ENCODE results near the gene MSI2. TPM values are rescaled to one million over a fixed set of nuclear protein-coding genes. Genes with fewer than 3 reads are reported as not detected.

MSI2 gene
- total RNA-seq, 2 experiments from 2014 or later, result 38.8 to 39.0 TPM

DNA sequence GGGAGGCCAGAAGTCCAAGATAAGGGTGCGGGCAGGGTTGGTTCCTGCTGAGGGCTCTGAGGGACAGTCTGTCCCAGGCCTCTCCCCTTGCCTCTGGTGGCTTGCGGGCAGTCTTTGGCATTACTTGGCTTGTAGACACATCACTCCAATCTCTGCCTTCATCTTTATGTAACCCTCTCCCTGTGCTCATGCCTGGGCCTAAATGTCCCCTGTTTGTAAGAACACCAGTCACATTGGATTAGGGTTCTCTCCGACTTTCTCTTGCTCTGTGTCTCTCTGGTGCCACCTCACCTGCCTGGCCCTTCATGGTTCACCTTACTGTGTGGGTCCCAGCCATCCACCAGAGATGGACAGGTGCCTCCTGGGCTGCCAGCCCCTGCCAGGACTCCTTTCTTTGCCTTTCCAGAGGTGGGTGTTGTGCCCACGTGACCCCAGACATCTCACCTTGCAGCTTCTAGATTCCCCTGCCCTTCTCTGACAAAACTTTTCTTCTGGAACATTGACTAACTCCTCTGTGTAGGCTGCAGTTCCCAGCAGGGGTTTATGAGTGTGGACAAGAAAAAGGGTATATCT, 205.8 kb downstream of the MSI2 start:
- intact Hi-C loops (cut with micrococcal nuclease), result loop anchor here (10.0 kb wide), 1 partner anchor 873 kb away; no protein-coding TSS in a partner anchor
- H3K27ac Mint-ChIP-seq, result peak overlapping the region; percentile 73
- H3K4me1 Mint-ChIP-seq (ENCODE audit: low read depth), result peaks cover 59% of the 10 kb centered on the region
- DNase-seq, result no peak
- no peak overlapping the region for H3K4me3 Mint-ChIP-seq
- no peaks in the 10 kb centered on the region for H3K9me3 Mint-ChIP-seq
- no peaks in the 10 kb centered on the region for H3K36me3 Mint-ChIP-seq (ENCODE audit: low read depth)
- H3K27me3 Mint-ChIP-seq (ENCODE audit: low read depth), result no peaks in the 10 kb centered on the region
- CTCF ChIA-PET, result interaction anchor here (0.9 to 2.0 kb wide), 3 partner anchors 21 to 219 kb away, joined by 4 to 8 read pairs (median 5); no protein-coding TSS in a partner anchor

DNA sequence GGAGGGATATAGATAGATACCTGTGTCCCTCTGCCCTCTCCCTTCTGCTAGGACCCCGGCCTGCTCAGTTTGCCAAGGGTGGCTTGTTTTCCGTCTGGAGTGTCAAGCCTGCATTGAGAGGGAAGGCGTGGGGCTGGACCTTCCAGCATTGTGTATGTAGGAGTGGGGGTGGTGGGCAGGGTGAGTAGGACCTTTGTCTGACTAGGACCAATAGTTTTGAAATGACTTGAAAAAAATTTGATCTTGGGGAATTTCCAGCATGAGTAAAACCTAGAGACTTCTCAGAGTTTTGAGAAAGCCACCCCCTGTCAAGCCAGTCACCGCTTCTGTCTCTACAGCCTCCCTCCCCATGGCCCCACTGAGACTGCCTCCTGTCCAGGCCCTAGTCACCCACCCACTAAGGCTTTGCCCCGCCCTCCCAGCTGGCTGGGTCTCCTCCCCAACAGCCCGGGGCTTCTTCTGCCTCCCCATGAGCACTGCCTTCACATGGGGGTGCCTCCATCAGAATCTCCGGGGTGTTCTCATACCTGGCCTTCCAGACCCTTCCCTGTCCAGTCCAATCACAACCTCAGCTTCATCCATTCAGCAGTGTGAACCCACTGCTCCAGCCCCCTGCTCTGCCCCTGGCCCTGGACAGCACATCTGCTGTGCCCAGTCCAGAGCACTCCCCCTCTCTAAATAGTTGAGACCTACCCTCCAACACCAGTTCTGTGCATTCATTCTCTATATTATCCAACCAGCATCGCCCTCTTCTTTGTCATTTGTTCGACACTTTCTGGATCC, 207.0 kb downstream of the MSI2 start:
- peak; percentile 94 for DNase-seq
- Mint-ChIP-seq H3K27ac (peak overlapping the region; percentile 73), H3K4me3 (peak overlapping the region; percentile 8), H3K27me3 (ENCODE audit: low read depth) (no peaks in the 10 kb centered on the region), H3K36me3 (ENCODE audit: low read depth) (no peaks in the 10 kb centered on the region), H3K9me3 (no peaks in the 10 kb centered on the region), H3K4me1 (ENCODE audit: low read depth) (peaks cover 59% of the 10 kb centered on the region)
- CTCF ChIA-PET, result no interaction called here
- intact Hi-C loops (cut with micrococcal nuclease), result loop anchor here (1.0 to 10.0 kb wide), 5 partner anchors 22 to 872 kb away; partner anchors contain the start of gene MSI2

DNA sequence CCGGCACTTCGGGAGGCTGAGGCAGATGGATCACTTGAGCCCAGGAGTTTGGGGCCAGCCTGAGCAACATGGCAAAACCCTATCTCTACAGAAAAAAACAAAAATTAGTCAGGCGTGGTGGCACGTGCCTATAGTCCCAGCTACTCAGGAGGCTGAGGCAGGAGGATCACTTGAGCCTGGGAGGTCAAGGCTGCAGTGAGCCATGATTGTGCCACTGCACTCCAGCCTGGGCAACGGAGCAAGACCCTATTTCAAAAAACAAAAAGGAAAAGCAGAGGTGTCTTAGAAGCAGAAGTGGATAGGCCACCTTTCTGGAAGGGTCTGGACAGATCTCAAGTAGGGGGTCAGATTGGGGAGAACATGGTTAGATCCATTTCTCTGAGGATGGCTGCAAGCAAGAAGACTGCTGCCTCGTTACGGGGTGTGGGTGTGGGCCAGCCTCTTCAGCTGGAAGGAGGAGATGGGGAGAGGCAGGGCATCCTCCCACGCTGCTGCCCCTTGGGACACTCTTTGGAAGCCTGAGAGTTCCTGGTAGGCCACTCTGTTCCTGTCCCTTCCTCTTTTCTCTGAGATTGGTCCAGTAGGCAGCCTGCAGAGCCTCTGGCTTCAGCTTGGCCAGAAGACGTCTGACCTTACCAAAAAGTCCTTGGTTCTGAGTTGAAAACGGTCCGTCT, 208.0 kb downstream of the MSI2 start:
- H3K36me3 Mint-ChIP-seq (ENCODE audit: low read depth), result no peaks in the 10 kb centered on the region
- H3K9me3 Mint-ChIP-seq, result no peaks in the 10 kb centered on the region
- no peak for DNase-seq
- peak overlapping the region; percentile 73 for H3K27ac Mint-ChIP-seq
- intact Hi-C loops (cut with micrococcal nuclease), result loop anchor here (10.0 kb wide), 1 partner anchor 870 kb away; no protein-coding TSS in a partner anchor
- CTCF ChIA-PET, result no interaction called here
- no peaks in the 10 kb centered on the region for H3K27me3 Mint-ChIP-seq (ENCODE audit: low read depth)
- H3K4me1 Mint-ChIP-seq (ENCODE audit: low read depth), result peaks cover 56% of the 10 kb centered on the region
- no peak overlapping the region for H3K4me3 Mint-ChIP-seq

DNA sequence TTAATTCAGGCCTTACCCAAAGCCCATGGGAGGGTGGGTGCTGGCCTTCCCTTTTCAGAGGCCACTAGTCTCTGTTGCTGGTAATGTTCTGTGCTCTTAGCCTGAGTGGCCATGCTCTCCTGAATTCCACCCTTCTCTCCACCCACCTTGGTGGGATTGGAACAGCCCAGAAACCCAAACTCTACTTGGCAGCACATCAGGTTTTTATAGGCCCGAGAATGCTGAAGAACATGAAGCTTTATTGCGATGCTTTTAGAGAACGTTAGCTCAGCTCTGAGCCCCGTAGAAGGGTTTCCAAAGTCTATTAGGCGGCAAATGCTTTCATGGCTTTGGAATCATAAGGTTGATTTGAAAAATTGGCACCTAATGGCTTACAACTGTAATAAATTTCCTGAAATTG, 209.3 kb downstream of the MSI2 start:
- CTCF ChIA-PET, result no interaction called here
- no peak overlapping the region for H3K4me3 Mint-ChIP-seq
- no peak overlapping the region for H3K27ac Mint-ChIP-seq
- H3K4me1 Mint-ChIP-seq (ENCODE audit: low read depth), result peaks cover 52% of the 10 kb centered on the region
- H3K36me3 Mint-ChIP-seq (ENCODE audit: low read depth), result peaks cover 4% of the 10 kb centered on the region
- no peaks in the 10 kb centered on the region for H3K27me3 Mint-ChIP-seq (ENCODE audit: low read depth)
- no peaks in the 10 kb centered on the region for H3K9me3 Mint-ChIP-seq
- intact Hi-C loops (cut with micrococcal nuclease), result loop anchor here (10.0 kb wide), 1 partner anchor 869 kb away; no protein-coding TSS in a partner anchor
- no peak for DNase-seq

DNA sequence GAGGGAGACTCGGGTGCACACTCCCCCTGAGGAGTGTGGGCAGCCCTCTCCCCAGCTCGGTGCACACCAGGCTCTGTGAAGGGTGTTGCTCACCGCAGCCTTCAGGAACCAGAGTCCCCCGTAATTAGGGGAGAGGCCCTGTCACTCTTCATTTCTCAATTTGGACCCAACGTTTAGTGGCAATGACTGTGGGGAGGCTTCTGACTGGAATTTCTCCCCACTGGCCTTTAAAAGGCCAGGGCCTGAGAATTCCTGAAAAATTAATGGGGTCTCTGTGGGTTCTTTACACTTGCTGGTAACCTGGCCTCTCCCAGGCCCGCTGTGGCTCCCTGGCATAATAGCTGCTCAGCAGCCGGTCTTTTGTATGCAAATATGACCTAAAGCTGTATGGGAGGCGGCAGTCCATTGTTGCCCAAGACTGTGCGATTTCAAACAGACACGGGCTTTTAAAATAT, 209.7 kb downstream of the MSI2 start:
- CTCF ChIA-PET, result no interaction called here
- H3K27me3 Mint-ChIP-seq (ENCODE audit: low read depth), result no peaks in the 10 kb centered on the region
- intact Hi-C loops (cut with micrococcal nuclease), result loop anchor here (10.0 kb wide), 1 partner anchor 869 kb away; no protein-coding TSS in a partner anchor

DNA sequence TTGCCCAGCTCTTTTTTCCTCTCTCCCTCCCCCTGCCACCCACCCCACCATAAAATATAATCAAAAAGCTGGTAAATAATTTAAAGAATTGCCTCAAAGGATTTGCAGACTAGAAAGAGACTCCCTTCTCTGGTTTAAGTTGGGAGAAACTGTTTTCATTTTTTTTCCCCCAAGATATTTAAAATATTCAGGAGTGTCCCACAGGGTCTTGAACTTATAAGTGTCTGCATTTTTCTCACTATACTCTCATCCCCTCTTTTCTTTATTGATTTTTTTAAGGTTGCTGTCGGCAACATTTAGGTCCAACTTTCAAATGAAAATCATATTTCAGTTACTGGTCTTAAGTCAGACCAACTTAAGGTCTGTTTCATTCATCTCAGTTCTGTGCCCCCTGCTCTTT, 210.2 kb downstream of the MSI2 start:
- no peak overlapping the region for H3K4me3 Mint-ChIP-seq
- no peaks in the 10 kb centered on the region for H3K9me3 Mint-ChIP-seq
- H3K27ac Mint-ChIP-seq, result no peak overlapping the region
- intact Hi-C loops (cut with micrococcal nuclease), result loop anchor here (10.0 kb wide), 1 partner anchor 868 kb away; no protein-coding TSS in a partner anchor
- peaks cover 4% of the 10 kb centered on the region for H3K36me3 Mint-ChIP-seq (ENCODE audit: low read depth)
- CTCF ChIA-PET, result no interaction called here
- H3K27me3 Mint-ChIP-seq (ENCODE audit: low read depth), result no peaks in the 10 kb centered on the region
- no peak for DNase-seq
- peaks cover 43% of the 10 kb centered on the region for H3K4me1 Mint-ChIP-seq (ENCODE audit: low read depth)

More for the DNA sequence above, 209.7 kb downstream of the MSI2 start:
- no peak overlapping the region for H3K27ac Mint-ChIP-seq
- peaks cover 4% of the 10 kb centered on the region for H3K36me3 Mint-ChIP-seq (ENCODE audit: low read depth)
- no peaks in the 10 kb centered on the region for H3K9me3 Mint-ChIP-seq
- H3K4me1 Mint-ChIP-seq (ENCODE audit: low read depth), result peaks cover 48% of the 10 kb centered on the region
- no peak for DNase-seq
- no peak overlapping the region for H3K4me3 Mint-ChIP-seq

DNA sequence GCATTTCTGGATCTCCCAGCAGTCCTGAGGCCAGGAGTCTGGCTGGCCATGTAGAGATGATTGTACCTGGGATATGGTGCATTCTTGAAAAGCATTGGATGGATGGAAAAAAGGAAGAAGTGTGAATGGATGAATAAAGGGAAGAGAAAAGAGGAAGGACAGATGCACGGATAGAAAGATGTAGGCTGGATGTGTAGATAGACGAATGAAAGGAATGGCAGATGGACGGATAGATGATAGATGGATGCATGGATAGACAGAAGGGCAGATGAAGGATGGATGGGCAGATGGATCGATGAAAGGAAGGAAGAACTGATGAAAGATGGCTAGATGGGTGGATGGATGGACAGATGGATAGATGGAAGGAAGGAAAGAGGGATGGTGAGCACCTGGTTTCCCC, 210.9 kb downstream of the MSI2 start:
- CTCF ChIA-PET, result no interaction called here
- H3K27ac Mint-ChIP-seq, result no peak overlapping the region
- peaks cover 4% of the 10 kb centered on the region for H3K36me3 Mint-ChIP-seq (ENCODE audit: low read depth)
- H3K27me3 Mint-ChIP-seq (ENCODE audit: low read depth), result no peaks in the 10 kb centered on the region
- DNase-seq, result no peak
- no peak overlapping the region for H3K4me3 Mint-ChIP-seq
- intact Hi-C loops (cut with micrococcal nuclease), result loop anchor here (10.0 kb wide), 1 partner anchor 868 kb away; no protein-coding TSS in a partner anchor
- H3K9me3 Mint-ChIP-seq, result no peaks in the 10 kb centered on the region
- H3K4me1 Mint-ChIP-seq (ENCODE audit: low read depth), result peaks cover 36% of the 10 kb centered on the region

DNA sequence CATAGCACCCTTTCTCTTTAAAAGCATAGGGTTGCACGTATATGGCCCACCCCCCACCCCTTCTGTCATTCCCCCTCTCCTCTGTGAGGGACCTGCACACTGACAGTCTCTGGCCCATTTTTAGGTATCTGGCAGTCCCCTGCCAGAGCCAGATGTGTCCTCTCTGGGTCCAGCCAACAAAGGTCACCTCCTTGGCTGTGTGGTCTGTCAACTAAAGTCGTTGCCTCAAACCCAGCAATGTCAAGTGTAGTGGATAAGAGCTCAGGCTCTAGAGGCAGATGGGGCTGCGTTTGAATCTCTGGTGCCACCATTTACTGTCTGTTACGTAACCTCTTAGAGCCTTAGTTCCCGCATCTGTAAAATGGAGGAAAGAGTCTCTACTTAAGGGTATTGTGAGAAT, 211.5 kb downstream of the MSI2 start:
- no peak for DNase-seq
- Mint-ChIP-seq H3K9me3 (no peaks in the 10 kb centered on the region), H3K27me3 (ENCODE audit: low read depth) (no peaks in the 10 kb centered on the region), H3K36me3 (ENCODE audit: low read depth) (peaks cover 4% of the 10 kb centered on the region), H3K4me3 (no peak overlapping the region), H3K27ac (no peak overlapping the region), H3K4me1 (ENCODE audit: low read depth) (peaks cover 31% of the 10 kb centered on the region)
- intact Hi-C loops (cut with micrococcal nuclease), result loop anchor here (10.0 kb wide), 1 partner anchor 867 kb away; no protein-coding TSS in a partner anchor
- CTCF ChIA-PET, result no interaction called here

DNA sequence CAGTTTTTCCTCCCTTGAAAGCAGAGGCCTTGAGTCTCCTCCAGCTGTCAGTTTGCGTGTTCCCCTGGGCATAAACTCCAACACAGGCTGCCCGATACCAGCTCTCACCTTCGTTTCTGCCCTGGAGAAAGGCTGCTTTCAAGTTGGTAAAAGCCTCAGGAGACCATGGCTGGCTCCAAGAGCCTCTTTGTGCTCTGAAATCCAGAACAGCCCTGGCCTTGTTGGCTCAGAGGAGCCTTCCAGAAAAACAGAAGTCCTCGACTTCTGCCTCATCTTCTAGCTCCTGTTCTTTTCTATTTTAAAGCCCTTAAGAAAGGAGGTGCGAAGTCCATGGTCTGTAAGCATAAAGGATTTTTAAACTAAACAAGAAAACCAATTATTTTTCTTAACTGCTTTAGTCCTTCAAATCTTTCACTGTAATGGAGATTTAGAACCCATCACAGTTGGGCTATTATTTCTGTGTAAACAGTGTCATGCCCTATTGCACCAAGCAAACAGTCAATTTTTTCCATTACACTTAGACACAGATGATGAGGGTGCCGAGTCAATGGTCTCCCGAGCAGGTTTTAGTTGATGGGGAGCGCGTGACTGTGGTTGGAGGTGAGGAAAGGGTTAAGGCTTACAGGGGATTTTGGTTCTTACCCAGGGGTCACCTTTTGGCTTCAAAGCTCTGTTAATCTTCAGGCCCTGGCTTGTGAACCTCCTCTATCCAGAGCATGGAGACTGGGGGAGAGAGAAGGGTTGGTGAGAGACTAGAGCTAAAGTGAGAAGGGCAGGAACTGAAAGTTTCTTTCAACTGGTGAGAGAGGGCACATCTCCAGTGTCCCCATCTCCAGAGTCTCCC, 212.8 kb downstream of the MSI2 start:
- H3K4me3 Mint-ChIP-seq, result no peak overlapping the region

DNA sequence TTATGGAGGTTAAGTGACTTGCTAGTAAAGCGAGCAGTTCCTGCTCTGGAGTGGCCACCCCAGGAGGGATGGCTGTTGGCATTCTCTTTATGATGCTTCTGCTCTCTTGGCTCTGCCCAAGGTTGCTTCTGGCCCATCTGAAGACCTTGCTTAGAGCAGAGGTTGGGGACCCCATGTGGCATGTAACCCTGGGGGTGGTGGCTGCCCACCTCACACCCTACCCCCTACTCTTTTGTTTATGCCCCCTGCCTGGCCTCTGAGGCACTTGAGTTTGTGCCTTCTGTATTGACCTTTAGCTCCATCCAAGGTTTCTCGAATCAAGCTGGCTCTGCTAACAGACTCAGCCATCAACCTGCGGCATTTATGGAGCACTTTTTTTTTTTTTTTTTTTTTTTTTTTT, 214.6 kb downstream of the MSI2 start:
- Mint-ChIP-seq H3K4me1 (ENCODE audit: low read depth) (peaks cover 14% of the 10 kb centered on the region), H3K36me3 (ENCODE audit: low read depth) (peaks cover 5% of the 10 kb centered on the region), H3K9me3 (no peaks in the 10 kb centered on the region), H3K27me3 (ENCODE audit: low read depth) (no peaks in the 10 kb centered on the region), H3K4me3 (no peak overlapping the region), H3K27ac (no peak overlapping the region)
- DNase-seq, result no peak
- CTCF ChIA-PET, result interaction anchor here (1.0 to 1.6 kb wide), 3 partner anchors 16 to 228 kb away, joined by 3 to 5 read pairs (median 4); no protein-coding TSS in a partner anchor
- intact Hi-C loops (cut with micrococcal nuclease), result no loop called here

More for the DNA sequence above, 212.8 kb downstream of the MSI2 start:
- Mint-ChIP-seq H3K27ac (no peak overlapping the region), H3K36me3 (ENCODE audit: low read depth) (peaks cover 4% of the 10 kb centered on the region), H3K27me3 (ENCODE audit: low read depth) (no peaks in the 10 kb centered on the region), H3K4me1 (ENCODE audit: low read depth) (peaks cover 17% of the 10 kb centered on the region), H3K9me3 (no peaks in the 10 kb centered on the region)
- CTCF ChIA-PET, result interaction anchor here (0.8 to 1.6 kb wide), 2 partner anchors 16 to 226 kb away, joined by 3 to 5 read pairs; no protein-coding TSS in a partner anchor
- no peak for DNase-seq
- intact Hi-C loops (cut with micrococcal nuclease), result loop anchor here (10.0 kb wide), 1 partner anchor 866 kb away; no protein-coding TSS in a partner anchor

DNA sequence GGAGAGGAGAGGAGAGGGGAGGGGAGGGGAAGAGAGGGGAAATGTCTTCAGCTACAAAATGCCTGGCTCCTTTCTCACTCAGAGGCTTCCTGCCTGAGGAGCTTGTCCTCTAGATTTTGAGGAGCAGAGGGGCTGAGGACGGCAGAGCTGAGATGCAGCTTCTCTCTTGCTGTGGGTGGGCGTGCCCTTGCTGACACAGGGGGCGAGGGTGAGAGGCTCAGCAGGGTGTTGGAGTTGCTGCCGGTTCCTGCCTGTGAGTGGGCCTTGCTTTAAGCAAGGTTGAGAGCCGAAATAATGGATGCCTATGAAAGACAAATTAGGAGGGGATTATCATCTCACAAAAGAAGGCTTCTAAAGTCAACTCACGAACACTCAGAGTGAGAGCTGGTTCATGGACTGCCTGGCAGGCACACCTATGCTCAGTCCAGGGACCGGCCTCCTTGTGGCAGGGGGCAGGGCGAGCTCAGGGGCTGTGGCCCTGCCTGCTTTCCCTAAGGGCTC, 215.6 kb downstream of the MSI2 start:
- Mint-ChIP-seq H3K4me3 (no peak overlapping the region), H3K4me1 (ENCODE audit: low read depth) (peaks cover 14% of the 10 kb centered on the region)
- intact Hi-C loops (cut with micrococcal nuclease), result no loop called here

More for the DNA sequence above, 215.6 kb downstream of the MSI2 start:
- DNase-seq, result no peak
- Mint-ChIP-seq H3K9me3 (no peaks in the 10 kb centered on the region), H3K36me3 (ENCODE audit: low read depth) (peaks cover 5% of the 10 kb centered on the region), H3K27ac (no peak overlapping the region), H3K27me3 (ENCODE audit: low read depth) (no peaks in the 10 kb centered on the region)
- CTCF ChIA-PET, result interaction anchor here (0.5 to 1.3 kb wide), 3 partner anchors 15 to 201 kb away, joined by 3 to 4 read pairs (median 3); no protein-coding TSS in a partner anchor

Measured in activated naive CD4-positive, alpha-beta T cell treated with anti-CD3 and anti-CD28 coated beads for 36 hours (primary cell).